GM20431 (cell line): ENCODE results near the gene DPF3.

Source experiments
- in situ Hi-C: fragments of 300-500 bp; cut with MseI, MboI; formaldehyde crosslinking; loops from one replicate; pipeline ENCODE4 v1.15.0; 2020; ENCODE audit warnings: low sequenced_read_pairs; ENCODE audit not compliant: unreplicated experiment

DPF3 gene

DNA sequence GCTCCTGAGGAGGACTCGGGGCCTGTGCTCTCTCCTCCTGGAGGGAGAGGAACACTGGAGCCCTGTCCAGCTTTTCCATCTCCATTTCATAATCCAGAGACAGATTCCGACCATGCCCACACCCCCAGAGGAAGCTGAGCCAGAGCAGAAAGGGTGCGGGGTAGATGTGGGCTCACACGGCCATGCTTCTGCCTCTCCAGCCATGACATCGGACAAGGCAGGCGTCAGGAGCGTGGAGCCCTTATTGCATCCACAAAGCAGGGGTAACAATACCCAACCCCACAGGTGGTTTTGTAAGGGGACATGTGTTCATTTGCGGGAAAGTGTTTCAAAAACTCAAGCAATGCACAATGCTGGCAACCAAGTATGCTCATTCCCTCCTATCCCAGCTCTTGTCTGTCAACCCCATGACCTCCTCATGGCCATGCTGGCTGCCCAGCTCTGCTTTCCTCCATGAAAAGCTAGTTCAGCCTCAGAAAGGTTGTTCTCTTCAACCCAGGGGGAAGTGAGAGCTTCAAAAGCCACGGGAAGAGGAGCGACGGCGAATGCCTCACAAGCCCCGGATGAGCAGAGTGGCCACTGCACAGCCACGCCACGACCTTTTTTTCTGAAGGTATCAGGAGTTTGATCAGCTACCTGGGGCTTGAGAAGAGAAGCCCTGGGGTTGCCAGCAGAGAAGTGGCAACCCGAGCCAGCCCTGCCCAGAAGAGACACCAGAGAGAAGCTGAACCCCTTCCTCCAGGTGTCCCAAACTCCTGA, 161.7 kb downstream of the DPF3 start:
- in situ Hi-C loops, result no loop called here

DNA sequence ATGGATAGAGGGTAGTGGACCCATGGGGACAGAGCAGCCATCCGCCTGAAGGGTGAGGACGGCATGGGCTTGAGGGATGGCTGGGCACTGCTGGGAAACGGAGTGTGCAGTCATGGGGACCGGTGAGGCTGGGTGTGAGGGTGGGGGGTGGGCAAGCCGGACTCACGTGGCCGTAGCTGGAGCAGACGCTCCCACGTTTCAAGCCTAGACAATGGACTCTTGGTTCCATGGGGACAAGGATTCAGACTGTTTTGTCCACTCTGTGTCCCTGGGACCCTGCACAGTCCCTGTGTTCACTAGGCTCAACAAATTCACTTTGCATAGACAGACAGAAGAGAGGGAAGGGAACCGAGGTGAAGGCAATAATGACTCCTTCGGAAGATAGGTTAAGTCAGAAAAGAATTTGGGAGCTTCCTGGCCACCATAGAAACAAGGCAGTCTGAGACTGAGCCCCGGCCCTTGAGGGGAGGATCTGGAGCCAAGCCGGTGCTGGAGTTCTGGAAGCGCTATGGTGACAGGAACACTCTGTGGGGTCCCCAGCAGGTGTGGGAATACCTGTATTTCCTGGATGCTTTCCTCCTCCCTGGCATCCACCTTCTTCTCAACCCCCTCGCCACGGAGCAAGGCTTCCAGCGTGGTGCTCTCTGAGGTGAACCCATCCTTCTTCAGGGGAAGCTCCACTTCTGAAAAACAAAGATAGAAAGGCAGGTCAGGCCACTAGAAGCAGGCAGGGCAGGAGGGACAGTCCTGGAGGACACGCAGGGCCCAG, 162.5 kb downstream of the DPF3 start:
- in situ Hi-C loops, result no loop called here

GRCh38 chr14:72730468-72730867, 163.4 kb downstream of the DPF3 start:
- in situ Hi-C loops, result no loop called here

DNA sequence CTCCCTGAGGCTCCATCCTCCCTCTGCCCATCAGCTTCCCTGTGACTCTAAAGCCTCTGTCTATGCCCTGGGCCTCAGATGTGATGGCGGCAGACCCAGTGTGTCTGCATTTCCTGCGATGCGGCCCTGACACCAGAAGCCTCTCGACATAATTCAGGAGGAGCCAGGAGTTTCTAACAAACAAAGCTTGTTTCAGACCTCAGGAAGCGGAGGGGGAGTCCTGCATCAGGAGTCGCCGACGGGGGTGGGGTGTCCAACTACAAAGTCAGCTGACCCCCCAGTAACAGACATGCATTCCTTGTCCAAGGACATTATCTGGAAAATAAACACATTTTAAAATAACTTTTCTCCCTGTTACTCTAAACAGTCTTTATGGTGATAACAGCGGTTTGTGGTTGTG, 167.5 kb downstream of the DPF3 start:
- in situ Hi-C loops, result no loop called here

- in situ Hi-C loops, result no loop called here
These were observed 169.9 kb downstream of the DPF3 start for GRCh38 chr14:72723858-72724530.

DNA sequence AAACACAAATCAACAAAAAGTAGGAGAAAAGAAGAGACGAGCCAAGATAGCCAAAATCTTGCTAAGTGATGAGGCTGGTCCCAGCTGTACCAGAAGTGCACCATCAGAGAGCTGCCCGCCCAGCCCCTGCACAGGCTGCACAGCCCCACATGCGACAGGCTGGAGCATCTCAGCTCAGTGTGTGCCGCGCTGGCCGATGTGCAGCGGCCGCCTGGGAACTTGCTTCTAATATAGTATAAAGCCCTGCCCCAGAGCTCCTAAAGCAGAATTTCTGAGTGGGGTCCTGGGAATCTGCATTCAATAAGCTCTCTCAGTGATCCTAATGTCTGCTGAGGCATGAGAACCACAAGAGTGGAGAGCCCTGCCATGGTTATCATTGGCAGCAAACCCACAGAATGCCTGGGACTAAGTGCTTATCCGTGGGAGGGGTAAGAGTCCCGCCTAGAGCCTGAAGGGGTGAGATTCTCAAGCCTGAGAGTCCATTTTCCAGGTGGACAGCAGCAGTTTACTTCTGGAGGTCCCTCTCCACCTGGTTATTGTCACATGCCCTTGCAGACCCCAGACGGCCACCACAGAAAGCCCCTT, 171.6 kb downstream of the DPF3 start:
- in situ Hi-C loops, result no loop called here

DNA sequence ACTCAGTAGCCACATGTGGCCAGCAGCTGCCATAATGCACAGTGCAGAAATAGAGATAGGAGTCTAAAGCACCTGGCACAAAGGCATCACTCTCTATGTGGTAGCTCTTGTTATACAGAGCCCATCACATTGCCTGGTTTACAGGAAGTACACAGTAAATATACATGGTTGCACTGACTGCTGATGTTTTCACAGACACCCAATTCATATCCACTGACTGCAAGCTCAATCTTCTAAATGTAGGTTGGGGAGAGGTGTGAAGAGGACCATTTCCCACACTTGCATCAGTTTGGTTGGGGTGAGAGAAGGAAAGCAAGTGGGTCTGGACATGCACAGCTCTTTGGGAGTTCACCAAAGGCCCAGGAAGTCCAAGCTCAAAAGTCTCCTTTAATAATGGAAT, 172.8 kb downstream of the DPF3 start:
- in situ Hi-C loops, result no loop called here

GRCh38 chr14:72717220-72717619, 176.7 kb downstream of the DPF3 start:
- in situ Hi-C loops, result no loop called here

DNA sequence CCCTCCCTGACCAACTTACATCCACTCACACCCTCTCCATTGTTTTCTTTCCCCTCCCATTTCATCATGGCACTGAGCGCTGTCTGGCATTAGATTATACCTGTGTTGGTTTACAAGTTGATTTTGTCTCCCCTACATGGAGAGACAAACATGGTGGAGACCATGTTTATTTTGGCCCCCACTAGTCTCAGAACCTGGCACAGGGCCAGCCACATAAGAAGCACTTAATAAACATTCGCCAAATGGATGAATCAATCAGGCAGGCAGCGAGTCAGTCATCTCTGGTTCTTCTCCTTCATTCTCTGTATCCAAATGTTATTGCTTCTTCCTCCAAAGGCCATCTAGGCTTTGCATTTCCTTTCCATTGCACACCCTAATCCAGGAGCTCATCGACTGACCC, 177.4 kb downstream of the DPF3 start:
- in situ Hi-C loops, result no loop called here

- in situ Hi-C loops, result no loop called here
These were observed 178.1 kb downstream of the DPF3 start for GRCh38 chr14:72715850-72716228.

GRCh38 chr14:72715215-72715849, 178.6 kb downstream of the DPF3 start:
- in situ Hi-C loops, result no loop called here

GRCh38 chr14:72714871-72715214, 179.1 kb downstream of the DPF3 start:
- in situ Hi-C loops, result no loop called here

DNA sequence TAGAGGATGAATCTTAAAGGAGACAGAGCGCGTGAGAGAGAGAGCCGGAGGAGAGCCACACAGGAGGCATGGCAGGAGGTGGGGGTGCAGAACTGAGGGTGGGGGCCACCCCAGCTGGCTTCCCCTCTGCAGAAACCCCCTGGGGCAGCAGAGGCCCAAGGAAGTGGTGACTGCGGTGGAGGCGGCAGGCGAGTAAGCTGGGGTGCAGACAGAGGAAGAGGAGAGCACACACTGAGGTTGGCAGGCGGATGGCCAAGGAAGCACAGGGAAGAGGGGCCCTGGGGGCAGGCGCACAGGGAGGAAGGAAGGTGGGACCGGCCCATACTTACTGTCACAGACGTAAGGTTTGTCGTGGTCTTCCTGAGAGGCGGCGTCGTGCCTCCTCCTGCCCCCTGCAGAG, 179.8 kb downstream of the DPF3 start:
- in situ Hi-C loops, result no loop called here

GRCh38 chr14:72711936-72712335, 182.0 kb downstream of the DPF3 start:
- in situ Hi-C loops, result no loop called here

- in situ Hi-C loops, result no loop called here
These were observed 183.8 kb downstream of the DPF3 start for GRCh38 chr14:72709916-72710611.

GRCh38 chr14:72708708-72709475, 185.0 kb downstream of the DPF3 start:
- in situ Hi-C loops, result no loop called here

DNA sequence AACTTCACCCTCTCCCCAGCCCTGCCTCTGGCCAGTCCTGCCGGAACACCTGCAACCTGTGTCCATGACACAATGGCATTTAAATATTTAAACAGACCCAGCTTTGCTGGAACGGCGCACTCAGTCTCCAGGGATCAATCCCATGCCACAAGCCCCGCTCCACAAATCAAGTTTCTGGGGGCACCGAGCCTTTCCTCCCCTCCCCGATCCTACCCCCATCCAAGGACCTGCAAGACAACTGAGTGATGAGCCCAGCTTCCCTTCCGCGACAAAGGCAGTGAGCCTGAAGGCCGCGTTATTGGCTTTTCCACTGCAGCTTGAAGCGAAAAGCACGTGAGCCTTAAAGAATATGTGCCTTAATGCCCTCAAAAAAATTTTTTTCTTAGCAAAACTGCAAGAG, 185.7 kb downstream of the DPF3 start:
- in situ Hi-C loops, result no loop called here

DNA sequence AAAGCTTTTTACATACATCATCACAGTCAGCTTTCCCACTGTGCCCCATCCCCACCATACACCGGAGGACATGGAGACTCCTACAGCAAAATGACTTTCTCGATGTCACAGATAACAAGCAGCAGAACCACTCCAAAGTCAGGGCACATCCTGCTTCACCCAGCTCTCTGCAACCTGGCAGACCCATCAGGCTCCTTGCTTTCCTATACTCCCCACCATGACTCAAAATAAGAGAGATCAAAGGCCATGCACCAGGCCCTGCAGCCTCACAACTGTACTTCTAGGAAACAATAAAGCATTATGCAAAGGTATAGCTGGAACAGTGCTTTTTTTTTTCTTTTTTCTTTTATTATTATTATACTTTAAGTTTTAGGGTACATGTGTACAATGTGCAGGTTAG, 187.4 kb downstream of the DPF3 start:
- in situ Hi-C loops, result no loop called here

- in situ Hi-C loops, result no loop called here
These were observed 189.4 kb downstream of the DPF3 start for GRCh38 chr14:72704502-72704901.
